CD4-positive, alpha-beta T cell treated with Interleukin-17A for 4 hours (primary cell): ENCODE data around the gene CTNNBIP1.
"Not testable (repeated sequence)": the region's sequence is repeated elsewhere in the genome, so short reads cannot be mapped to it uniquely, and the experiment has no call there.

Source experiments
- DNase-seq: peaks from one replicate; pipeline ENCODE4 v3.0.0-alpha.2; 2020; ENCODE audit warnings: mixed read lengths

The CTNNBIP1 gene

DNA sequence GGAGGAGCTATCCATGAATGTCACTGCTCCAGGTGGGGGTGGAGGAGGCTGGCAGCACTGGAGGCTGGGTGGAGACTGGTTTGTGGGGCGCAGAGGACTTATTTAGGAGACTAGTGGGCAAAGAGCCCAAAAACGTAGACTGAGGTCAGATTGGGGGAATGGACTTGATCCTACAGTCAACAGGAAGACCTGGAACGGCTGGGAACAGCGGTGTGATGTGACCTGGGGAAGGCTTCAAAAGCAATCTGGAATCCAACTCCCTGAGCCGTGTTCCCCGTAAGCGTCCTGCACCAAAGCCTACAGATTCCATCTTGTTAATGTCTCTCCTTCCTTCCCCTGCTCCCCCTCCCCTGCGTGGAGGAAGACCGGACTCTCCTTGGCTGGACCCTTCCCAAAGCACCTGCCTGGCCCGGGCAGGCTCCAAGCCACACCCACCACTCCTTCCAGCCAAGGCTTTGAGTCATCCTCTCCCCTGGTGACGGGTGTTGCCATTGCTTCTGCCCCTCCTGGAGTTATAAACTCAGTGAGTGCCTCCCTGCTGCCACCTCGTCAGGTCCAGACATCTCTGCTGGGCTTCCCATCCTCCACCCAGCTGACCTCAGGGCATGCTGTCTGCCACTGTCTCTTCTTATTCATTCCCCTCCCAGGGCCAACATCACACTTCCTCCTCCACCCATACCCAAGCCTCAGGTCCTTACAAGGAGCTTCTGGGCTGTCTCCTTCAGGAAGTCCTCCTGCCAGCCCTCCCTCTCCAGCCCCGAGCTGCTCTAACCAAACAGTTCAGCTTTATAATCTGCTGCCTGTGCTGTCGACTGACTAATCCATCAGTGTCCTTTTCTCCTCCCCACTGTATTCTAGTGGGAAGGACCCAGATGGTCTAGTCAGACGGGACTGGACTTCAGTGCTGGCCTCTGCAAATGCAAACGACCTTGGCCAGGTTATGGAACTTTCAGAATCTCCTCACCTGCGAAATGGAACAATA is 84.7 kb downstream of the CTNNBIP1 start:
- DNase-seq: peak; percentile 67

DNA sequence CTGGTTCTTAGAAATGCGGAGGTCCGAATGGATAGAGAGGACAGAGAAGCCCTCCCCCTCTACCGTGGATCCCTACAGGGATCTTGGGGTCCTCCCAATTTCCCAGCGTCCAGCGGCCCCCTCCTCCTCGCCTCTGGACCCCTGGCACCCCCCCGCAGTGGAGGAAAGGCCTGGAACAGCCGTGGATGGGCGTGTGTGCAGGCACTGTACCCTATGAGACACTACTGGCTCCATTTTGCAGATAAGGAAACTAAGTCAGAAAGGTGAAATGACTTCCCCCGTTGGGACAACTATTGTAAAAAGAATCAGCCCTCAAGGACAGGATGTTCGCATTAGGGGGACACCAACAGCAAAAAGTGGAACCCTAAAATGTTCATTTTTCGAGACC is 85.4 kb downstream of the CTNNBIP1 start:
- DNase-seq: no peak

DNA sequence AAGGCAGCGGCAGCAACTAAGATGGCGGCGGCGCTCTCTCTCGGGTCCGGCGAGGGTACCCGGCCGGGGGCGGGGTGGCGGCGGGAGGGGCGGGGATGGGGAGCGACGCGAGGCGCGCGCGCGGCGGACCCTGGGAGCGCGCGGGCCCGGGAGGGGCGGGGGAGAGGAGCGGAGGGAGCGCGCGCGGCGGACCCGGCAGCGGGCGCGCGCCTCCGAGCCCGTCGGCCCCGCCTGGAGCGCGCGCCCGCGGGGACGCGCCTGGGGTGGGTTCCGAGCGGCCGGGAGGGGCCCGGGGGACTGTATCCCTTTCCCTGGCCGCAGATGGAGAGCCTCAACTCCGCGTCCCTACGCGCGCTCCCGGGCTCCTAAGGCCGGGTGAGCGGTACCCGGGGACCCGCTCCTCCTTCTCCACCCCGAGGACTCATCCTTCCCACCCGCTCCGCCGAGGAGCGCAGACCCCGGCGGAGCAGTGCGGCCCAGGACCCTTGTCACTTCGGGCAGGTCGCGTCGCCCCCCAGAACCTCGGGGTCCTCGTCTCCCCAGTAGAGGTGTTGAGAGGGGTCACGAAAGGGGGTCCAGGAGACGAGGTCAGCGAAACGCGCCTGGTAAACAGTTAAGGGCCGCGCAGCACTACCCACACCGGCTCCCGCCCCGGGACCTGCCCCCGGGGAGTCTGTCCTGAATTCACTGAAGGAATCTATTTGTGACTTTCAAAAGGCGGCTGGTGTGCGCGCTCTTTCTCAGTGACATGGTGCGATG is 85.9 kb downstream of the CTNNBIP1 start, which contains the start of gene CLSTN1:
CLSTN1 (minus strand) TSS at position 23 of the 759 bp plus-strand sequence. CDS start 232 bp downstream, outside the sequence.
- peak; percentile 94 for DNase-seq

DNA sequence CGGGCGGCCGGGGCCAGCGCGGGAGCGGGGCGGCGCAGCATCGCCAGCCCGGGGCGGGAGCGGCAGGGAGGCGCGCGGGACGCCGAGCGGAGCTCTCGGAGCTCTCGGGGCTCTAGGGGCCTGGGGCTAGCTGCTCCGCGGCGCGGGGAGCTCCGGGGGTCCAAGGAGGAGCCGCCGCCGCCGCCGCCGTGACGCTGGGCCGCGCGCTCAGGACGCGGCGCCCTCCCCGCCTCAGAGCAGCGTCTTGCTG is 86.5 kb downstream of the CTNNBIP1 start:
- DNase-seq: no peak

GRCh38 chr1:9822897-9823692 is 87.0 kb downstream of the CTNNBIP1 start:
- peak; percentile 42 for DNase-seq

DNA sequence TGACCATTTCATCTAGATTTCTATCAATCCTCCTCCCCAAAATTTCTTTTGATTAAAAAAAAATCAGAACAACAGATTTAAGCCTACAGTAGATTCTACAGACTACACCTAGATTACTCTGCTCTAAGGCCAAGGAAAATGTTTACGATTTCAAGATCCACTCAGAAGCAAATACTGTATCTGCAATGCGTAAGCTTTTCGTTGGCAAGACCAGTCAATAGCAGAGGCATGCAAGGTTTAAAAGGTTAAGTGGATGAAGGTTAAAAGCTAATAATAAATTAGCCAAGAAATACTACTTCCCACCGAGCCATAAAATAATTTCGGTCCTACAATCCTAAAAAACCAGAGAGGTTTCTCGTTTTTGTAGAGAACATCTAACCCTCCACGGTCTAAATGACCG is 87.6 kb downstream of the CTNNBIP1 start:
- no peak for DNase-seq

DNA sequence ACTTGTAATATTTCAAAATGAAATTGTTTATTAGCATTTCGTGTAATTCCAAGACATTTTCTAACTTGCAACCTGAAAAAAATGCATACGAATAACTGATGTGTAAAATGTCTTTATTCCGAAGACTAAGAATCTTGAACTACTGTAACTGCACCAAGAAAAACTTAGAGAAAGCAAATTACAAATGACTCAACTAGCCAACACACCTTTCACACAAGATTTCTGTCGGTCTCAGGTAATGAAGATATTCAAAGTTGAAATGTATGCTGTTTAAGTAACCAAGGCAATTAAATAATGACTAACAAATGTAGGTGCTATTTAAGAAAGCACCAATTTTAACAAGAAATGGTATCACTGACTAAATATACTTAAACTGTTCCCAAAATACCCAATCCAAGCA is 88.4 kb downstream of the CTNNBIP1 start:
- no peak for DNase-seq

DNA sequence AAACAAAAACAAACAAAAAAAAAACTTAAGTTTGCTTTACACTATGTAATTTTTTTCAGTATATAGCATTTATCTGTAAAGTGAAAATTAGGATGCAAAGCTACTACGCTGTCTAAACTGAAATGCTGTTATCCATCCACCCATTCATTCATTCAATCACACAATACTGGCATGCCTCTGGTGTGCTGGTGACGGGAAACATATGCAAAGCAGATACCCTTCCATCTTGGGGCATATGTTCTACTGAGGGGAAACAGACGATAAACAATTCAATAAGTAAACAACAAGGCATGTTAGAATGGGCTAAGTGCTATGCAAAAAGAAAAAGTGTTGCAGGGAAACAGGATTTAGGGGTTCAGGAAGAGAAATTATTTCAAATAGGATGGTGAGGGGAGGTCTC is 89.5 kb downstream of the CTNNBIP1 start:
- no peak for DNase-seq

DNA sequence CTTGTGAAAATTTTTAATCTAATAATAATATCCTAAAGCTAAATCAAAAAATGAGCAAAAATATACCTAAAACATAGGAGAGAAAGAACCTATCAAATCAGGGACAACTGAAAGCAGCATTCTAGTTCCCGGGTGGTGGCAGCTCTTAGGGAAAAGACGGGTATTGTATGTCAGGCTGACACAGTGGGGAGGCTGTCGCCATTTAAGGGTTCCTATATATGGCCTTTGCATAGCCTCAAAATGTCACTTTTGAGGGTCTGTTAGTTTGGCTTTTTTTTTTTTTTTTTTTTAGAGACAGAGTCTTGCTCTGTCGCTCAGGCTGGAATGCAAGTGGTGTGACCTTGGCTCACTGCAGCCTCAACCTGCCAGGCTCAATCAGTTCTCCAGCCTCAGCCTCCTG is 92.3 kb downstream of the CTNNBIP1 start:
- DNase-seq: no peak

GRCh38 chr1:9816199-9816598 is 93.9 kb downstream of the CTNNBIP1 start:
- no peak for DNase-seq

GRCh38 chr1:9815150-9815549 is 94.9 kb downstream of the CTNNBIP1 start:
- DNase-seq: no peak

DNA sequence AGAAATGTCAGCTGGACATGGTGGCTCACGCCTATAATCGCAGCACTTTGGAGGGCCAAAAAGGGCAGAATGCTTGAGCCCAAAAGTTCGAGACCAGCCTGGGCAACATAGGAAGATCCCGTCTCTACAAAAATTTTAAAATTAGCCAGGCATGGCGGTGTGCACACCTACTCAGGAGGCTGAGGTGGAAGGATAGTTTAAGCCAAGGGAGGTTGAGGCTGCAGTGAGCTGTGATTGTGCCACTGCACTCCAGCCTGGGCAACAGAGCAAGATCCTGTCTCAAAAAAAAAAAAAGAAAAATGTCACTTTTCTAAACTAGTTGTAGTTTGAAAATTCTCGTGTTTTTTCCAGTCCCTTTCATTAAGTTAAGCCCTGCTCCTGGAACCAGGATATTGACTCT is 95.5 kb downstream of the CTNNBIP1 start:
- DNase-seq: no peak

DNA sequence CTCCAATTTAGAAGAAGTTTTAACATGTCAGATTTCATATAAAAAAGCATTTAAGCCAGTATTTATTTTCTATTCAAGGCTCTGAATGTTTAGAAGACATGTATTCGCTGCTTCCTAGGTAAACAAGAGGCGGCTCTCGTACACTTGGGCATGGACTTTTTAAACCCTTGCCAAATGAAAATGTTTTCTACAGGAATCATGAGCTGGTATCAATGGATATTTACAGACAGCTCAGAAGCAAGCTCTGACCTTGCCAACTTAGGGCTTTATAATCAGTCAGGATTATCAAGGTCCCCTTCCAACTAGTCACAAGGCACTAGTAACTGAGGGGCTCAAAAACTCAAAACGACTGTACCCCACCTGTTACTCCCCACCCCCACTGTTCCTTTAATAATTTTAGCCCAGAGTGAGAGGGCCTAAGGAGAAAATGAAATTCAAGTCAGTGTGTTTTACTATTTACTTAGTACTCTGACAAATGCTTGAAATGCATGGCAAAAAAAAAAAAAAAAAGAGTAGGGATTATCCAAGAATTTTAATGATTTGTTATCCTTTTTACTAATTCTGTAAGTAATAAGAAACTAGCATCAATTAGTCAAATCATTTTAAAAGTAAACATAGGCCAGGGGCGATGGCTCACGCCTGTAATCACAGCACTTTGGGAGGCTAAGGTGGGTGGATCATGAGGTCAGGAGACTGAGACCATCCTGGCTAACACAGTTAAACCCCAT is 98.7 kb downstream of the CTNNBIP1 start:
- no peak for DNase-seq

GRCh38 chr1:9809100-9809510 is 101.0 kb downstream of the CTNNBIP1 start:
- no peak for DNase-seq

DNA sequence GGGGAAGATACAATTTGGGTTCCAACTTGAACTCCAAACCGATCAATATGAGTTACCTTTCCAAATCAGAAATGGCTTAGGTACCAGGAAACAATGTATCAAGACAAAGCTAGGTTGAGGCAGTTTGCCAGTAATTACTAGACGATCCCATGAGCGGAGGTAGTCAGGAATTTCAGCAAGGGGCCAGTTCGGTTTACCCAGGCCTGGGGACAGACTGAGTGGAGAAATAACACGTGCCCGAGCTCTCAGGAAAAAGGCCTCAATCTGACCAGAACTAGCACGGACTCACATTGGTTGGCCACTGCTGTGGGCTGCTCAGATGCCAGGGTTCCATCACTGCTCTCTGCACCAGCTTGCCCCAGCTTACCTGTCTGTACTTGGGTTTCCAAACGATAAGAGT is 101.6 kb downstream of the CTNNBIP1 start:
- DNase-seq: no peak

DNA sequence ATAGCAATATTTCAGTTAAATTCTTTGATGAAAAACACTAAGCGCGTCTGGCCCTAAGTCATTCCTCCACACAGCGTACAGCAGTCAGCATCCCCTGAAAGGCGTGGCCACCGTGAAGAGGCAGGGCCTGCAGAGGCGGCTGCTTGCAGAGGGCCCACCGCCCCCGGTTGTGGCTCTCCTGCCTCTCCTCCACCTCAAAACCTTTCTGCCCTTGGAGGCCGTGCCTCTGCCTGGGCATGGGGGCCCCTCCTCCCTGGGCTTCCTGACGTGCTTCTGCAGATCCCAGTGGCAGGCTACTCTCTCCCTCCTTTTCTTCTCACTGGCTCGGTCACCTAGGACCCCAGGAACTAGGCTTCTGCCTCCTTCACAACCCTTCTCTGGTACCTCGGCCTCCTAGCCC is 102.5 kb downstream of the CTNNBIP1 start:
- DNase-seq: no peak

- DNase-seq: not testable (repeated sequence)
These were observed 104.1 kb downstream of the CTNNBIP1 start for GRCh38 chr1:9805972-9806371.

- no peak for DNase-seq
These were observed 105.0 kb downstream of the CTNNBIP1 start for GRCh38 chr1:9805006-9805508.

GRCh38 chr1:9803003-9803918 is 106.8 kb downstream of the CTNNBIP1 start:
- DNase-seq: not testable (repeated sequence)

DNA sequence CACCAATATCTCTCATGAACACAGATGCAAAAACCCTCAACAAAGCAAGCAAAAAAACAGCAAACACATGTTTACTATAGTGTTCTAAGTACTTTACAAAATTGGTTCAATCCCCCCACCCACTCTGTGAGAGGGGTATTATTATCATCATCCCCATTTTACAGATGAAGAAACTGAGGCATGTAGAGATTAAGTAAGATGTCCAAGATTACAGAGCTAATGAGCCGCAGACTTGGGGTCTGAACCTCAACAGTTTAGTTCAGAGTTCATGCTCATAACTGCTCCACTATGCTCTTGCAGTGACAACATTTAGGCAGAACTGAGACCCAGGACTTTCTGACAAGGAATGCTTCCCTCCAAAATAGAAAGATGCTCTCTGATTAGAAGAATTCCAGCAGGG is 108.2 kb downstream of the CTNNBIP1 start:
- DNase-seq: no peak
